ENCODE measurements around the gene CPSF4L. TPM values are rescaled to one million over a fixed set of nuclear protein-coding genes. Genes with fewer than 3 reads are reported as not detected.
A peak's percentile ranks its signal among the peaks of the same experiment; 100 is the strongest.
"Not testable (repeated sequence)": the region's sequence is repeated elsewhere in the genome, so short reads cannot be mapped to it uniquely, and the experiment has no call there.

CPSF4L gene
- polyA plus RNA-seq (2013, experiment 1 of 2), result not detected
- polyA plus RNA-seq (2013, experiment 2 of 2), result not detected

- 89 to 94% methylated on average over 5 to 9 of the region's 9 CpGs for WGBS, 2 experiments (ENCODE audit: insufficient coverage in 2 of 2)
- Histone ChIP-seq H3K9me3 (ENCODE audit: control insufficient read depth, low read length) (no peaks in the 10 kb centered on the region), H3K27ac (ENCODE audit: low read depth, low read length, severe bottlenecking) (peak within 1 kb of the TSS; percentile 66), H3K36me3 (ENCODE audit: control insufficient read depth, insufficient read depth, low read length) (no peaks in the 10 kb centered on the region), H3K4me1 (ENCODE audit: control insufficient read depth, insufficient read depth, low read length, poor library complexity, severe bottlenecking) (peaks cover 16% of the 10 kb centered on the region), H3K4me3 (ENCODE audit: extremely low read depth, insufficient read depth, low read length, poor library complexity, severe bottlenecking) (no peak within 1 kb of the TSS)
Measured at GRCh38 chr17:73261617-73261951, at the start of gene CPSF4L. CPSF4L (minus strand) TSS chr17:73261880; CDS start chr17:73261818, 62 bp downstream.

GRCh38 chr17:73311428-73311780, 49.7 kb upstream of the CPSF4L start:
- peaks cover 36% of the 10 kb centered on the region for H3K4me1 ChIP-seq (ENCODE audit: control insufficient read depth, insufficient read depth, low read length, poor library complexity, severe bottlenecking)
- H3K27ac ChIP-seq (ENCODE audit: low read depth, low read length, severe bottlenecking), result peak overlapping the region; percentile 84
- no peaks in the 10 kb centered on the region for H3K9me3 ChIP-seq (ENCODE audit: control insufficient read depth, low read length)
- H3K36me3 ChIP-seq (ENCODE audit: control insufficient read depth, insufficient read depth, low read length), result peaks cover 4% of the 10 kb centered on the region
- whole genome bisulfite sequencing, 2 experiments (ENCODE audit: insufficient coverage in 2 of 2), result 0% methylated on average over 8 to 18 of the region's 38 CpGs
- peak overlapping the region; percentile 97 for H3K4me3 ChIP-seq (ENCODE audit: extremely low read depth, insufficient read depth, low read length, poor library complexity, severe bottlenecking)

- Histone ChIP-seq H3K9me3 (ENCODE audit: control insufficient read depth, low read length) (no peaks in the 10 kb centered on the region), H3K27ac (ENCODE audit: low read depth, low read length, severe bottlenecking) (peak overlapping the region; percentile 84), H3K36me3 (ENCODE audit: control insufficient read depth, insufficient read depth, low read length) (peaks cover 4% of the 10 kb centered on the region), H3K4me1 (ENCODE audit: control insufficient read depth, insufficient read depth, low read length, poor library complexity, severe bottlenecking) (peaks cover 50% of the 10 kb centered on the region), H3K4me3 (ENCODE audit: extremely low read depth, insufficient read depth, low read length, poor library complexity, severe bottlenecking) (peak overlapping the region; percentile 97)
- 17 to 26% methylated on average over 8 to 16 of the region's 21 CpGs for WGBS, 2 experiments (ENCODE audit: insufficient coverage in 2 of 2)
Measured at GRCh38 chr17:73309727-73310596, 48.3 kb upstream of the CPSF4L start.

GRCh38 chr17:73308959-73309358, 47.3 kb upstream of the CPSF4L start:
- H3K36me3 ChIP-seq (ENCODE audit: control insufficient read depth, insufficient read depth, low read length); H3K9me3 ChIP-seq (ENCODE audit: control insufficient read depth, low read length); H3K27ac ChIP-seq (ENCODE audit: low read depth, low read length, severe bottlenecking): not testable (repeated sequence)
- WGBS, 2 experiments (ENCODE audit: insufficient coverage in 2 of 2), result 80 to 83% methylated on average over 1 to 2 of the region's 5 CpGs
- Histone ChIP-seq H3K4me1 (ENCODE audit: control insufficient read depth, insufficient read depth, low read length, poor library complexity, severe bottlenecking) (peaks cover 59% of the 10 kb centered on the region), H3K4me3 (ENCODE audit: extremely low read depth, insufficient read depth, low read length, poor library complexity, severe bottlenecking) (peak overlapping the region; percentile 97)

GRCh38 chr17:73308017-73308823, 46.5 kb upstream of the CPSF4L start:
- Histone ChIP-seq H3K36me3 (ENCODE audit: control insufficient read depth, insufficient read depth, low read length) (peaks cover 10% of the 10 kb centered on the region), H3K4me3 (ENCODE audit: extremely low read depth, insufficient read depth, low read length, poor library complexity, severe bottlenecking) (peak overlapping the region; percentile 16), H3K9me3 (ENCODE audit: control insufficient read depth, low read length) (no peaks in the 10 kb centered on the region), H3K27ac (ENCODE audit: low read depth, low read length, severe bottlenecking) (peak overlapping the region; percentile 64), H3K4me1 (ENCODE audit: control insufficient read depth, insufficient read depth, low read length, poor library complexity, severe bottlenecking) (peaks cover 62% of the 10 kb centered on the region)
- 84% methylated on average over 18 to 21 of the region's 23 CpGs for WGBS, 2 experiments (ENCODE audit: insufficient coverage in 2 of 2)

- Histone ChIP-seq H3K4me3 (ENCODE audit: extremely low read depth, insufficient read depth, low read length, poor library complexity, severe bottlenecking) (no peak overlapping the region), H3K4me1 (ENCODE audit: control insufficient read depth, insufficient read depth, low read length, poor library complexity, severe bottlenecking) (peaks cover 59% of the 10 kb centered on the region), H3K27ac (ENCODE audit: low read depth, low read length, severe bottlenecking) (no peak overlapping the region), H3K9me3 (ENCODE audit: control insufficient read depth, low read length) (no peaks in the 10 kb centered on the region), H3K36me3 (ENCODE audit: control insufficient read depth, insufficient read depth, low read length) (peaks cover 16% of the 10 kb centered on the region)
- WGBS, 2 experiments (ENCODE audit: insufficient coverage in 2 of 2), result 95% methylated on average over 4 of the region's 9 CpGs; no CpG with 5 or more reads in 1 of the 2 experiments
Measured at GRCh38 chr17:73307130-73307529, 45.5 kb upstream of the CPSF4L start.

GRCh38 chr17:73305845-73306836, 44.5 kb upstream of the CPSF4L start:
- H3K4me1 ChIP-seq (ENCODE audit: control insufficient read depth, insufficient read depth, low read length, poor library complexity, severe bottlenecking), result peaks cover 59% of the 10 kb centered on the region
- WGBS, 2 experiments (ENCODE audit: insufficient coverage in 2 of 2), result 80 to 90% methylated on average over 5 to 7 of the region's 11 CpGs
- H3K27ac ChIP-seq (ENCODE audit: low read depth, low read length, severe bottlenecking), result peak overlapping the region; percentile 87
- H3K4me3 ChIP-seq (ENCODE audit: extremely low read depth, insufficient read depth, low read length, poor library complexity, severe bottlenecking), result no peak overlapping the region
- H3K9me3 ChIP-seq (ENCODE audit: control insufficient read depth, low read length), result no peaks in the 10 kb centered on the region
- H3K36me3 ChIP-seq (ENCODE audit: control insufficient read depth, insufficient read depth, low read length), result peaks cover 23% of the 10 kb centered on the region

GRCh38 chr17:73304971-73305812, 43.5 kb upstream of the CPSF4L start:
- Histone ChIP-seq H3K36me3 (ENCODE audit: control insufficient read depth, insufficient read depth, low read length) (peaks cover 29% of the 10 kb centered on the region), H3K4me3 (ENCODE audit: extremely low read depth, insufficient read depth, low read length, poor library complexity, severe bottlenecking) (no peak overlapping the region), H3K4me1 (ENCODE audit: control insufficient read depth, insufficient read depth, low read length, poor library complexity, severe bottlenecking) (peaks cover 59% of the 10 kb centered on the region), H3K9me3 (ENCODE audit: control insufficient read depth, low read length) (no peaks in the 10 kb centered on the region), H3K27ac (ENCODE audit: low read depth, low read length, severe bottlenecking) (peak overlapping the region; percentile 87)
- 35 to 39% methylated on average over 15 to 16 of the region's 16 CpGs for WGBS, 2 experiments (ENCODE audit: insufficient coverage in 2 of 2)

GRCh38 chr17:73304438-73304837, 42.8 kb upstream of the CPSF4L start:
- no peak overlapping the region for H3K4me3 ChIP-seq (ENCODE audit: extremely low read depth, insufficient read depth, low read length, poor library complexity, severe bottlenecking)
- peaks cover 36% of the 10 kb centered on the region for H3K36me3 ChIP-seq (ENCODE audit: control insufficient read depth, insufficient read depth, low read length)
- no peaks in the 10 kb centered on the region for H3K9me3 ChIP-seq (ENCODE audit: control insufficient read depth, low read length)
- 79 to 86% methylated on average over 2 to 5 of the region's 8 CpGs for WGBS, 2 experiments (ENCODE audit: insufficient coverage in 2 of 2)
- H3K27ac ChIP-seq (ENCODE audit: low read depth, low read length, severe bottlenecking), result peak overlapping the region; percentile 87
- peaks cover 61% of the 10 kb centered on the region for H3K4me1 ChIP-seq (ENCODE audit: control insufficient read depth, insufficient read depth, low read length, poor library complexity, severe bottlenecking)

Data from mesodermal cell (in vitro differentiated cells).